Astrocyte (in vitro differentiated cells and primary cell): ENCODE measurements around the gene RTP3.

Experiments used
- EZH2 ChIP-seq: IDR thresholded peaks from 2 replicates; pipeline ENCODE4 v1.6.1; 2012; ENCODE audit warnings: mild to moderate bottlenecking, low read length, inconsistent platforms; ENCODE audit not compliant: insufficient read depth
- TF ChIP-seq, protein P1 (sequence below): IDR thresholded peaks from 2 replicates; pipeline ENCODE4 v1.5.1; 2011; ENCODE audit warnings: low read depth, mild to moderate bottlenecking, inconsistent platforms, low read length, moderate library complexity; ENCODE audit not compliant: insufficient read depth

DNA sequence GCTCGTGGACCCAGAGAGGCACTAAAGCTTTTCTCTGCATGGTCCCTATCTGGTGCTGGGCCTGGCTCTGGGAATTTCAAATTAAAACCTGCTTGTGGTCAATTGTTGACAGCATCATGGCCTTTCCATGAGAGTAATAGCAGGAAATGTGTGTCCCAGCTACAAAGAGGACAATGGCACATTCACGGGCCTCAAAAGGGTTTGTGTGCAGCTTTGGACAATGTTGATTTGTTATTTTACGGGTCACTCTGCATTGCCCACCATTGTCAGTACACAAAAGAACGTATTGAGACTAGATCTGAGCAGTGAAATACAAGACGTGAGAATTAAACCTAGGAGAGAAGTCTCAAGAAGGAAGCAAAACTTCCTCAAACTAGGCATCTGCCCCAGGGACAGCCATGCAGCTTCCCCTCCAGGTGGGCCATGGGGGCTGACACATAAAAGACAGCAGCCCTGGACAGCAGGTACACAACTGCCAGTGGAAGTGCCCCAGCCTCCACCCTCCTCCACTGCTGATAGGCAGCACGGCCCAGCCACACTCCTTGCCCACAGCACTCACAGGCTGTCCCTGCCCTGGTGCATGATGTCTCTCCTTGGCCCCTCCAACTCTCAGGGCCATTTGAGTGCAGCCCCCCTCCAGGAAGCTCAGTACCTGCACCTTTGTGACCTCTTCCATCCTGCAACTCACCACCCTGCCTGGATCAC, 17.1 kb upstream of the RTP3 start:
- TF ChIP-seq, protein P1, sequence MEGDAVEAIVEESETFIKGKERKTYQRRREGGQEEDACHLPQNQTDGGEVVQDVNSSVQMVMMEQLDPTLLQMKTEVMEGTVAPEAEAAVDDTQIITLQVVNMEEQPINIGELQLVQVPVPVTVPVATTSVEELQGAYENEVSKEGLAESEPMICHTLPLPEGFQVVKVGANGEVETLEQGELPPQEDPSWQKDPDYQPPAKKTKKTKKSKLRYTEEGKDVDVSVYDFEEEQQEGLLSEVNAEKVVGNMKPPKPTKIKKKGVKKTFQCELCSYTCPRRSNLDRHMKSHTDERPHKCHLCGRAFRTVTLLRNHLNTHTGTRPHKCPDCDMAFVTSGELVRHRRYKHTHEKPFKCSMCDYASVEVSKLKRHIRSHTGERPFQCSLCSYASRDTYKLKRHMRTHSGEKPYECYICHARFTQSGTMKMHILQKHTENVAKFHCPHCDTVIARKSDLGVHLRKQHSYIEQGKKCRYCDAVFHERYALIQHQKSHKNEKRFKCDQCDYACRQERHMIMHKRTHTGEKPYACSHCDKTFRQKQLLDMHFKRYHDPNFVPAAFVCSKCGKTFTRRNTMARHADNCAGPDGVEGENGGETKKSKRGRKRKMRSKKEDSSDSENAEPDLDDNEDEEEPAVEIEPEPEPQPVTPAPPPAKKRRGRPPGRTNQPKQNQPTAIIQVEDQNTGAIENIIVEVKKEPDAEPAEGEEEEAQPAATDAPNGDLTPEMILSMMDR: no peak
- no peak for TF ChIP-seq EZH2
